Measurements from ENCODE around the gene GABRG2.

- no peak for TF ChIP-seq POLR2A (IDR thresholded peaks at IDR 0.05)
- TF ChIP-seq CTCF (IDR thresholded peaks at IDR 0.05): no peak
- no peak for TF ChIP-seq POLR2AphosphoS5 (IDR thresholded peaks at IDR 0.05)
These were observed 128.8 kb downstream of the GABRG2 start for GRCh38 chr5:162196351-162196750.

Data from breast epithelium (tissue), 3 donors.